NB4 (cell line): ENCODE measurements around the gene FREM1.

ENCODE experiments used
- CTCF ChIP-seq: IDR thresholded peaks from one replicate; pipeline ENCODE4 v1.5.1; 2012; ENCODE audit warnings: low read depth, low read length
- MAX ChIP-seq: IDR thresholded peaks from 2 replicates; pipeline ENCODE4 v1.6.1; 2011; ENCODE audit warnings: low read depth, low read length
- POLR2A ChIP-seq: IDR thresholded peaks from 2 replicates; pipeline ENCODE4 v1.6.1; 2011; ENCODE audit warnings: mild to moderate bottlenecking; ENCODE audit not compliant: insufficient read length; ENCODE audit errors: extremely low read depth

- TF ChIP-seq CTCF: no peak
- TF ChIP-seq POLR2A: no peak
- TF ChIP-seq MAX: no peak
Measured at GRCh38 chr9:14690948-14691730, 219.1 kb downstream of the FREM1 start.
